AG04450 (cell line): Measurements from ENCODE around the gene TSPAN7. TPM values are rescaled to one million over a fixed set of nuclear protein-coding genes. Genes with fewer than 3 reads are reported as not detected.

ENCODE experiments used
- CTCF ChIA-PET: fragments of 300-600, 350-600 bp; formaldehyde crosslinking; extraction: SDS; loops from one replicate; lab custom pipeline; 2022; ENCODE audit warnings: antibody characterized with exemption, inconsistent platforms; lab: Charles Lee
- POLR2A ChIA-PET: fragments of 350-600 bp; formaldehyde crosslinking; extraction: SDS; loops from one replicate; lab custom pipeline; 2021; ENCODE audit warnings: antibody characterized with exemption, inconsistent platforms; lab: Yijun Ruan, JAX
- DNase-seq: peaks from one replicate; pipeline ENCODE4 v3.0.0-alpha.2; 2011; ENCODE audit warnings: low read depth, low spot score
- H3K27ac ChIP-seq: one replicate; pipeline ENCODE4 v1.5.1; 2012; ENCODE audit warnings: low read depth, low read length, control low read depth
- H3K27me3 ChIP-seq: one replicate; pipeline ENCODE4 v1.6.0; 2012; ENCODE audit warnings: low read length; ENCODE audit not compliant: control insufficient read depth, insufficient read depth
- H3K4me3 ChIP-seq: 2 replicates; pipeline ENCODE4 v1.5.1; 2011; ENCODE audit warnings: mild to moderate bottlenecking, low read depth, low read length, control low read depth
- H3K9me3 ChIP-seq: 2 replicates; pipeline ENCODE4 v1.5.1; 2012; ENCODE audit warnings: low read length; ENCODE audit not compliant: control insufficient read depth, insufficient read depth
- polyA plus RNA-seq: library from polyadenylated mRNA; depleted of rRNA; stranded (reverse); fragments of >200 nt; gene quantifications from 2 replicates; pipeline ENCODE4 v1.2.3, GENCODE V29; 2011
- TF ChIP-seq, protein P1 (sequence below): IDR thresholded peaks from 2 replicates; pipeline ENCODE4 v1.5.1; 2011; ENCODE audit warnings: low read depth, low read length, control low read depth, inconsistent platforms

Gene TSPAN7
- polyA plus RNA-seq, 1 experiment, result not detected

DNA sequence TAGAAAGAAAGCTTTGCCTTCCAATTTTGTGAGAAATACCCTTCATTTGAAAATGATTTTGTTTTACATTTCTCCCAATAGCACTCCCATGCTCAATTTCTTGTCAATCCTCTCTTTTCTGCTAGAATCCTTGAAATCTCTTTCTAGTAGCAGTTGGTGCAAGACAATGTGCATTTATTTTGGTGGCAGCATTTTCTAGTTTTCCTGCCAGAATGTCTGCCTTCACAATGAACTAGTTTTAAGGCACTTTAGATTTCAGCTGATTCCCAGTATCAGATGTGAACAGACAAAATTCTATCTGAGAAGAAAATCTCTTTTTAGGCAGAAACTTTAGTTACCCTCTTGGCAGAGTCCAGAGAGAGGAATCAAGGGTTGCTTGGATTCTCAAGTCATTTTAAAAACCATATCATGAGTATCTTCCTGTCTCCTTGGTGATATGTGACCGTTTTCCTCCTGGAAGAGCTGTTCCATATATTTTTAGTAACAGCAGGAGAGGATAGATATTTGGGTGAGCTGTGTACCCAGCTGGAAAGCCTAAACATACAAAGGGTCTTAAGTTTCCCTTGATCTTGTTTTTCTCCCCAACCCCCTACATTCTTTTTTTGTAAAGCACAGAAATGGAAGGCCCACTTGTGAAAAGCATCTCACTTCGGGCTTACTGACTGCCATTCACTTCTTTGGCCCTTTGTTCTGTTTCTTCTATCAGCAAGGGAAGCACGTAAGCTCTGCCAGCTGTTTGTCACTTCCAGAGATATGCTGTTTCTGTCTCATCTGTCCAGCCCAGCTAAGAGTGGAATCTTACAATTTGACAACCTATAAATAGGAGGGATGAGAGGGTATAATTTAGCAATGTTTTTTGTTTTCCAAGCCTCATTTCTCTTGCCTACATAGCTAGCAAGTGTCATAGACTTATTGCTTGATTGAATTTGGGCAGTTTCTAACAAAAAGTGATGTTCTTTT, 38.7 kb downstream of the TSPAN7 start:
- CTCF ChIA-PET, result no interaction called here
- TF ChIP-seq, protein P1, sequence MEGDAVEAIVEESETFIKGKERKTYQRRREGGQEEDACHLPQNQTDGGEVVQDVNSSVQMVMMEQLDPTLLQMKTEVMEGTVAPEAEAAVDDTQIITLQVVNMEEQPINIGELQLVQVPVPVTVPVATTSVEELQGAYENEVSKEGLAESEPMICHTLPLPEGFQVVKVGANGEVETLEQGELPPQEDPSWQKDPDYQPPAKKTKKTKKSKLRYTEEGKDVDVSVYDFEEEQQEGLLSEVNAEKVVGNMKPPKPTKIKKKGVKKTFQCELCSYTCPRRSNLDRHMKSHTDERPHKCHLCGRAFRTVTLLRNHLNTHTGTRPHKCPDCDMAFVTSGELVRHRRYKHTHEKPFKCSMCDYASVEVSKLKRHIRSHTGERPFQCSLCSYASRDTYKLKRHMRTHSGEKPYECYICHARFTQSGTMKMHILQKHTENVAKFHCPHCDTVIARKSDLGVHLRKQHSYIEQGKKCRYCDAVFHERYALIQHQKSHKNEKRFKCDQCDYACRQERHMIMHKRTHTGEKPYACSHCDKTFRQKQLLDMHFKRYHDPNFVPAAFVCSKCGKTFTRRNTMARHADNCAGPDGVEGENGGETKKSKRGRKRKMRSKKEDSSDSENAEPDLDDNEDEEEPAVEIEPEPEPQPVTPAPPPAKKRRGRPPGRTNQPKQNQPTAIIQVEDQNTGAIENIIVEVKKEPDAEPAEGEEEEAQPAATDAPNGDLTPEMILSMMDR, result no peak
- no peaks in the 10 kb centered on the region for H3K27me3 ChIP-seq
- POLR2A ChIA-PET, result no interaction called here
- no peaks in the 10 kb centered on the region for H3K9me3 ChIP-seq
- no peak for DNase-seq
- no peak overlapping the region for H3K27ac ChIP-seq
- H3K4me3 ChIP-seq, result no peak overlapping the region

- TF ChIP-seq, protein P1, result no peak
- H3K4me3 ChIP-seq, result no peak overlapping the region
- CTCF ChIA-PET, result no interaction called here
- no peaks in the 10 kb centered on the region for H3K9me3 ChIP-seq
- H3K27ac ChIP-seq, result no peak overlapping the region
- H3K27me3 ChIP-seq, result no peaks in the 10 kb centered on the region
- no peak for DNase-seq
- POLR2A ChIA-PET, result no interaction called here
Observed at GRCh38 chrX:38601866-38602265, 40.5 kb downstream of the TSPAN7 start.

GRCh38 chrX:38606821-38607220, 45.5 kb downstream of the TSPAN7 start:
- Histone ChIP-seq H3K4me3 (no peak overlapping the region), H3K9me3 (no peaks in the 10 kb centered on the region), H3K27me3 (no peaks in the 10 kb centered on the region), H3K27ac (no peak overlapping the region)
- no peak for DNase-seq
- ChIA-PET CTCF (no interaction called here), POLR2A (no interaction called here)
- TF ChIP-seq, protein P1, result no peak

DNA sequence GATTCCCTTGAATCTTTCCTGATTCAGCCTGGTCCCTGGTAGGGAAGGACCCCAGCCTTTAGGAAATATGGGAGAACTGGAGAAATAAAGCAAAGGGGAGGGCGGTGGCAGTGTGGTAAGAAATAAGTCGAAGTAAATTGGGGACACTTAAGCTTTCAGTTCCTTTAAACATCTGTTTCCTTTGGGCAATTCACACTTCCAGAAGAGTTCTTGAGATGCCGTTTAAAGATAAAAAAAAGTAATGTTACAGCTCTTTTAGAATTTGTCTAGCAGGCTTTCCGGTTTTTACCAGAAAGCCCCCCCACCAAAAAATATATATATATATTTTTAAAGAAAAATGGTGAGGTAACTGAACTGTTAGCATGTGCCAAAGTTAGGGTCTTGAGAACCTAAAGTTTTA, 46.6 kb downstream of the TSPAN7 start:
- TF ChIP-seq, protein P1, result no peak
- H3K27me3 ChIP-seq, result no peaks in the 10 kb centered on the region
- ChIA-PET POLR2A (no interaction called here), CTCF (no interaction called here)
- no peak overlapping the region for H3K27ac ChIP-seq
- no peak for DNase-seq
- no peaks in the 10 kb centered on the region for H3K9me3 ChIP-seq
- H3K4me3 ChIP-seq, result no peak overlapping the region

DNA sequence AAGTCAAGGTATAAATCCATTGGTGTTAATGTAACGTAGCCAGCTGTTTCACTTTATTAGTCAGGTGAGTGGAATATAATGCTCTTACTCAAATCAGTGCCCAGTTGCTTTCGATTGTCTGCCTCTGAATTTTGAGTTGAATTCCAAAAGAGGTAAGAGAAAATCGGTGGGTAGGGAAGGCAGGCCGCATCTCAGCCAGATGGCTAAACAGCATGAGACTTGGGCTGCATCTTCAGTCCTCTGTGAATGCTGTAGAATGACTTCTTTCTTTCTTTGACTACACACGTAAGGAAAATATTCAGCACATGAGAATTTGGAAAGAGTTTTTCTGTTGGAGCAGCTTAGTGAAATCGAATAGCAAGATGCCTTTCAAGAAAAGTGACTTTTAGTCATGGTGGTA, 49.5 kb downstream of the TSPAN7 start:
- H3K27ac ChIP-seq, result no peak overlapping the region
- no peak overlapping the region for H3K4me3 ChIP-seq
- ChIA-PET CTCF (no interaction called here), POLR2A (no interaction called here)
- TF ChIP-seq, protein P1, result no peak
- DNase-seq, result no peak
- H3K27me3 ChIP-seq, result no peaks in the 10 kb centered on the region
- no peaks in the 10 kb centered on the region for H3K9me3 ChIP-seq
